ENCODE results near the gene PLLP.

DNA sequence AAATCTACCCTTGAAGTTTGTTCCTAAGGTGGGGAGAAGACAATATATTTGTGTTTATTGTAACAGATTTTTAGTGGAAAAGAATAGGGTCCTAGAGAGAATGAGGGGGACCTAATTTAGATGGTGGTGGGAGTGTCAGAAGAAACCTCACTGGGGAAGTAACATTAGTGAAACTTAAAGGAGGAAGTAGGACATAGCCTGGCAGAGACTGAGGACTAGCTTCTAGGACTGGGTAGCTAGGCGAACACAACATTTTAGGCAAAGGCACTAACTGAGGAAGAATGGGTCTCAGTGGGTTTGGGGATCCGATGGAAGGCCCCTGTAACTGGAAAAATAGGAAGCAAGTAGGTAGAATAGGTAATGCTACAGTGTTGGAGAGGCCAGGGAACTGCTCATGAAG lies 43.6 kb downstream of the PLLP start:
- TF ChIP-seq ZNF785 (CRISPR knock-in tag; IDR thresholded peaks at IDR 0.05) (no peak), ZNF274 (IDR thresholded peaks at IDR 0.05; ENCODE audit: borderline replicate concordance, low read depth, low read length) (no peak), RFX1 (IDR thresholded peaks at IDR 0.05) (no peak), CTCF (IDR thresholded peaks at IDR 0.05 in 2 of 3, conservative IDR thresholded peaks at IDR 0.05 in 1 of 3; ENCODE audit: insufficient read depth in 2 of 3, low read depth in 1 of 3, low read length in 3 of 3) (no peak), MAZ (CRISPR knock-in tag; conservative IDR thresholded peaks at IDR 0.05 in 1 of 2, IDR thresholded peaks at IDR 0.05 in 1 of 2) (no peak), BRCA1 (IDR thresholded peaks at IDR 0.05) (no peak), BRCA1 (CRISPR knock-in tag; IDR thresholded peaks at IDR 0.05) (no peak), NBN (IDR thresholded peaks at IDR 0.05; ENCODE audit: low read depth) (no peak), ARID1B (IDR thresholded peaks at IDR 0.05) (no peak), ZC3H11A (IDR thresholded peaks at IDR 0.05; ENCODE audit: low read depth, low read length) (no peak), FOXA3 (CRISPR knock-in tag; conservative IDR thresholded peaks at IDR 0.05 in 1 of 2, IDR thresholded peaks at IDR 0.05 in 1 of 2) (no peak), SIN3A (IDR thresholded peaks at IDR 0.05; ENCODE audit: borderline replicate concordance in 2 of 2, control insufficient read depth in 1 of 2, low read depth in 2 of 2, low read length in 2 of 2) (no peak), KDM4B (IDR thresholded peaks at IDR 0.05; ENCODE audit: borderline replicate concordance in 2 of 2, low read depth in 1 of 2) (no peak)
- TF ChIP-seq, protein P1, sequence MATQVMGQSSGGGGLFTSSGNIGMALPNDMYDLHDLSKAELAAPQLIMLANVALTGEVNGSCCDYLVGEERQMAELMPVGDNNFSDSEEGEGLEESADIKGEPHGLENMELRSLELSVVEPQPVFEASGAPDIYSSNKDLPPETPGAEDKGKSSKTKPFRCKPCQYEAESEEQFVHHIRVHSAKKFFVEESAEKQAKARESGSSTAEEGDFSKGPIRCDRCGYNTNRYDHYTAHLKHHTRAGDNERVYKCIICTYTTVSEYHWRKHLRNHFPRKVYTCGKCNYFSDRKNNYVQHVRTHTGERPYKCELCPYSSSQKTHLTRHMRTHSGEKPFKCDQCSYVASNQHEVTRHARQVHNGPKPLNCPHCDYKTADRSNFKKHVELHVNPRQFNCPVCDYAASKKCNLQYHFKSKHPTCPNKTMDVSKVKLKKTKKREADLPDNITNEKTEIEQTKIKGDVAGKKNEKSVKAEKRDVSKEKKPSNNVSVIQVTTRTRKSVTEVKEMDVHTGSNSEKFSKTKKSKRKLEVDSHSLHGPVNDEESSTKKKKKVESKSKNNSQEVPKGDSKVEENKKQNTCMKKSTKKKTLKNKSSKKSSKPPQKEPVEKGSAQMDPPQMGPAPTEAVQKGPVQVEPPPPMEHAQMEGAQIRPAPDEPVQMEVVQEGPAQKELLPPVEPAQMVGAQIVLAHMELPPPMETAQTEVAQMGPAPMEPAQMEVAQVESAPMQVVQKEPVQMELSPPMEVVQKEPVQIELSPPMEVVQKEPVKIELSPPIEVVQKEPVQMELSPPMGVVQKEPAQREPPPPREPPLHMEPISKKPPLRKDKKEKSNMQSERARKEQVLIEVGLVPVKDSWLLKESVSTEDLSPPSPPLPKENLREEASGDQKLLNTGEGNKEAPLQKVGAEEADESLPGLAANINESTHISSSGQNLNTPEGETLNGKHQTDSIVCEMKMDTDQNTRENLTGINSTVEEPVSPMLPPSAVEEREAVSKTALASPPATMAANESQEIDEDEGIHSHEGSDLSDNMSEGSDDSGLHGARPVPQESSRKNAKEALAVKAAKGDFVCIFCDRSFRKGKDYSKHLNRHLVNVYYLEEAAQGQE (IDR thresholded peaks at IDR 0.05; ENCODE audit: borderline replicate concordance): no peak
- TF ChIP-seq, protein P1 (CRISPR knock-in tag; IDR thresholded peaks at IDR 0.05; ENCODE audit: low read depth): no peak
- TF ChIP-seq, protein P2, sequence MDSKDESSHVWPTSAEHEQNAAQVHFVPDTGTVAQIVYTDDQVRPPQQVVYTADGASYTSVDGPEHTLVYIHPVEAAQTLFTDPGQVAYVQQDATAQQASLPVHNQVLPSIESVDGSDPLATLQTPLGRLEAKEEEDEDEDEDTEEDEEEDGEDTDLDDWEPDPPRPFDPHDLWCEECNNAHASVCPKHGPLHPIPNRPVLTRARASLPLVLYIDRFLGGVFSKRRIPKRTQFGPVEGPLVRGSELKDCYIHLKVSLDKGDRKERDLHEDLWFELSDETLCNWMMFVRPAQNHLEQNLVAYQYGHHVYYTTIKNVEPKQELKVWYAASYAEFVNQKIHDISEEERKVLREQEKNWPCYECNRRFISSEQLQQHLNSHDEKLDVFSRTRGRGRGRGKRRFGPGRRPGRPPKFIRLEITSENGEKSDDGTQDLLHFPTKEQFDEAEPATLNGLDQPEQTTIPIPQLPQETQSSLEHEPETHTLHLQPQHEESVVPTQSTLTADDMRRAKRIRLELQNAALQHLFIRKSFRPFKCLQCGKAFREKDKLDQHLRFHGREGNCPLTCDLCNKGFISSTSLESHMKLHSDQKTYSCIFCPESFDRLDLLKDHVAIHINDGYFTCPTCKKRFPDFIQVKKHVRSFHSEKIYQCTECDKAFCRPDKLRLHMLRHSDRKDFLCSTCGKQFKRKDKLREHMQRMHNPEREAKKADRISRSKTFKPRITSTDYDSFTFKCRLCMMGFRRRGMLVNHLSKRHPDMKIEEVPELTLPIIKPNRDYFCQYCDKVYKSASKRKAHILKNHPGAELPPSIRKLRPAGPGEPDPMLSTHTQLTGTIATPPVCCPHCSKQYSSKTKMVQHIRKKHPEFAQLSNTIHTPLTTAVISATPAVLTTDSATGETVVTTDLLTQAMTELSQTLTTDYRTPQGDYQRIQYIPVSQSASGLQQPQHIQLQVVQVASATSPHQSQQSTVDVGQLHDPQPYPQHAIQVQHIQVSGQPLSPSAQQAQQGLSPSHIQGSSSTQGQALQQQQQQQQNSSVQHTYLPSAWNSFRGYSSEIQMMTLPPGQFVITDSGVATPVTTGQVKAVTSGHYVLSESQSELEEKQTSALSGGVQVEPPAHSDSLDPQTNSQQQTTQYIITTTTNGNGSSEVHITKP (IDR thresholded peaks at IDR 0.05; ENCODE audit: partially characterized antibody): no peak

All from K562 (cell line).